NCI-H774 (cell line): Measurements from ENCODE around the gene SLC29A3.

ENCODE experiments used
- DNase-seq: peaks from one replicate; lab custom pipeline; 2025; lab: John Stamatoyannopoulos, UW

SLC29A3 gene

DNA sequence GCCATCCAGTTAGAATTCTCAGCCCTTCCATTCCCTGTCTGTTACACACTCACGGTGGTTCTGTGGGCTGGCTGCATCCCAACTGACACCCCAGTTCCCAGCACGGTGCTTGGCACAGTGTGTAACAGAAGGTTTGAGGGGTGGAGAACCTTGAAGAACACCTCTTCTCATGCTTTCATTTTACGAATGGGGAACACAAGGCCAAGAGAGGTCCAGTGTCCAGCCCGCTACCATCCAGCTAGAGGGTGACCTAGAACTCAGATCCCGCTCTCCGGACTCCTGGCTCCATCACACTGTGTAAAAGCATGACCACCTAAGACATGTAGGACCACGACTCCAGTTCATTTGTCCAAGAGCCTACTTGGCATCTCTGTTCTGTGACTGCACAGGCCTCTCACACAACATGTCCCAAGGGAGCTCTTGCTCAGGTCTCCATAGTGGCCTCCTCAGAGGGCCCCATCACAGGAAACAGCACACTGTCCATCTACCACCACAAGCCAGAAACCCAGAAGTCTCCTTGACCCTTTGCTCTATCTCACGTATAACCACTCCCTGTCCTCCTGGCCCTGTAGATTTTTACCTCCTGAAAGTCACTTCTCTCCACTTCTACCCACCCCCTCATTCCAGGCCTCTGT is 74.9 kb downstream of the SLC29A3 start:
- DNase-seq = no peak

DNA sequence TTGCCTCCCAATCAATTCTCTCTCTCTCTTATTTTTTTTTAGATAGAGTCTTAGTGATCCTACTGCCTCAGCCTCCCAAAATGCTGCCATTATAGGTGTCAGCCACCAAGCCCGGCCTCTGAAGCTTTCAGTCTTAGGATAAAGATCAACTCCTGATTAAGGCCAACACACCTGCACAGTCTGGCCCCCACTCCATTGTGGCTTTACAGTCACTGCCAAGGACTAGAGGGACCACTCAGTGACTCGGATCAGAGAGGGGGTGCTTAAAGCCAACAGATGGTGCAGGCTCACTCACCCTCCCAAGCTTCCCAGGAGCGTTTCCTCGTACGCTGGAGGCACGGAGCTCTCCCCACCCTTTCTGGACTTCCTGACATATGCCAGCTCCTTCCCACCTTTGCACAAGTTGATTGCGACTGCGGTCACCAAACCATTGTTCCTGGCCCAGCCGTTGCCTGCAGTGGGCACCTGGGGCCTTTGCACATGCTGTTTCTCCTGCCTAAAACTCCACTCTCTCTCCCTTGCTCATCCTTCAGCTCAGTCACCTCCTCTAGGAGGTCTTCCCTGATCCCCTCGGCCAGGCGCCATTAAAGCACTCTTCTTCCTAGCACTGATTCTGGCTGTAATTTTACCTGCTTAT is 76.0 kb downstream of the SLC29A3 start:
- no peak for DNase-seq

DNA sequence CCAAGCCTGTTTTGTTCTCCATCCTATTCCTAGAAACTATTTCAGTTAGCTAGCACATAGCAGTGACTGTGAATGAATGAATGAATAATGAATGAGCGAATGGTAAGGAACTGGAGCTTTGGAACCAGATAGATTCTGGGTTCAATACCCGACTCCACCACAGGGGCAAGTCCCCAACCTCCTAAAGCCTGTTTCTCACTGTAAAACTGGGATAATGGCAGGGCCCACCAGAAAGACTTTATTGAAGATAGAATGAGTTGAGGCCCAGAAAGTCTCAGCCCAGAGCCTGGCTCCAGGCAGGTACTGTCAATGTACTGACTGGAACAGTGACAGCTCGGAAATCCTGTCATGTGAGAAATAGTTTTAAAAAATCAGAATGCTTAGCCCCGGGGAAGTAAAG is 76.6 kb downstream of the SLC29A3 start:
- DNase-seq = no peak

DNA sequence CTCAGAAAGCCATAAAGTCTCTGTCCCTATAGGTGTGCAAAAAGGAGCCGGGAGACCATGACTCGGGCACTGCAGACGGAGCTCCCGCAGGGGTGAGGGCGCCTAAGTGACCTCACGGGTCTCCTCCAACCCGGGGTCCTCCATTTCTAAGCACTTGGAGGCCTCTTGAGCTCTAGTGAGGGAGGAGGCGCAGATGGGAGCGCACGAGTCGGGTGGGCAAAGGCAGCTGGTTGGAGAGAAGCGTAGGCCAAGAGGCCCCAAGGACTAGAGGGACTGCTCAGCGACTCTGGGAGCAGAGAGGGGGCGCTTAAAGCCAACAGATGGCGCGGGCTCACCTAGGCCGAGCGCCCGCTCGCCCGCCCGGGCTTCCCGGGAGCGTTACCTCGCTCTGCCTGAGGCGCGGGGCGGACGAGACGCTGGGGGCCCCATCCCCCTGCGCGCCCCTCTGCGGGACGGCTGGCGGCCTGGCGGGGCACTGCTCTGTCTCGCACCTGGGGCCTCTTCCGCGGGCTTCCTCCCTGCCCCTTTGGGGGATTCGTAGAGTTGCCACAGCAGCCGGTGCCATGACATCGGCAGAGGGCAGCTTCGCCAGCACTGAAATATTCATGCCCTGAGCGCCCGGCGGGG is 77.1 kb downstream of the SLC29A3 start:
- peak; percentile 34 for DNase-seq

DNA sequence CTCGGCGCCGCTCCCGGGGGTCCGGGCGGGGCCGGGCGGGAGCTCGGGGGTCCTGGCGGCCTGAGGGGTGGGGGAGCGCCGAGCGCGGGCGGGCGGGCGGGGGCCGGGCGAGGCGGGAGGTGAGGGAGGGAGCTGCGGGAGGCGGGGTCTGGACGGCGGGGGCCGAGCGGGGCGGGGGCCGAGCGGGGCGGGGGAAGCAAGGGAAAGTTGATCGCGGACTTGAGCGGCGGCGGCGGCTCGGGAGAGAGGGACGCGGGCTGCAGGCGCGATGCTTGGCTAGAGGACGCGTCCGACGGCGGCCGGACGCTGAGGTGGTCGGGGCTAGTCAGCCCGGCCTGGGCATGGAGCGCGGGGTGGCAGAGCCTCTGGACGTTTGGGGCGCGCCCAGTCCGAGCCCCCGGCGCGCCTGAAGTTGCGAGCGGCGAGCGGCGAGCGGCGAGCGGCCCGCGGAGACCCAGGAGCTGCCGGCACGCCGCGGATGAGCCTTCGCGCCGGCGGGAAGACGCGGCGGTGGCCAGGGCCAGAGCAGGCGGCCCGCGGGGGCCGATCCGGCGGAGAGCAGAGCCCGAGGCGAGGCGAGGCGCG is 77.7 kb downstream of the SLC29A3 start, which contains the start of gene CDH23:
Gene CDH23 (plus strand): TSS at position 210 of the 585 bp plus-strand sequence. CDS start 42,912 bp downstream, outside the sequence.
- DNase-seq = peak; percentile 34

DNA sequence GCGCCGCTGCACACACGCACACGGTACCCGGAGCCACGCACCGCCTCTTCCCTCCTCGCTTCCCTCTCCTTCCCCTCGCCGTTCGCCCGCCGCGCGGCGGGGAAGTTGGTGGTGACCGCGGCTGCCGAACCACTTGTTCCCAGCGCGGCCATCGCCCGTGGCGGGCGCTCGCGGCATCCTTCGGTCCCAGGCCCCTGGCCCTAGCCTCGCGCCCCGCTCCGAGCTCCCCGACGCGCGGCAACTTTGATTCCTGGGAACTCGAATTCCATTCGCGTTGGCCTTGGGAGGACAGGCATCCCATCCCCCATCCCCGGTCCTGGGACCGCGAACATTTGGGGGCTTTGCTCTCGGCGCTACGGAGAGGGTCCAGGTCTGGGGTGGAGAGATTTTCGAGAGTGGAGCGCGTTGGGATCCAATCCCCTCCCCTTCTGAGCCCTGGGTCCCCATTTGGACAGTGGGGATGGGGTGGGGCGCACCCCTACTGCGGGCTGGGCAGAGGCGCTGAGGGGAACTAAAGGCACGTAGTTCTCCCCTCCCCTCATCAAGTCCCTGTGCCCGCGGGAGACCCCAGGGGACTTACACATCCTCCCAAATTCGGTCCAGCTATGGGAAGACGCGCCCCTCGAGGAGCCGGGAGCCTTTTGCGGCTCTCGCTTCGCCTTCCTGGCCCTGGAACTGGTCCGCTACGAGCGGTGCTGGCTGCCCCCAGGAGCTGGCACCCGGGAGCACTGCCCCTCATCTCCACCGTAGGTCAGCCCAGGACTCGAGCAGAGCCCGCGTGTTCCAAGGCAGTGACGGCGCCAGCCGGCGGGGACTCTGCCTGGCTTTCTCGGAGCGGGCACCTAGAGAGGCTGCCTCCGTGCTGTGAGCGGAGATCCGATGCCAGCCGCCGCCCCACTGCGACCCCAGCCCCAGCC is 78.5 kb downstream of the SLC29A3 start:
- DNase-seq = no peak

DNA sequence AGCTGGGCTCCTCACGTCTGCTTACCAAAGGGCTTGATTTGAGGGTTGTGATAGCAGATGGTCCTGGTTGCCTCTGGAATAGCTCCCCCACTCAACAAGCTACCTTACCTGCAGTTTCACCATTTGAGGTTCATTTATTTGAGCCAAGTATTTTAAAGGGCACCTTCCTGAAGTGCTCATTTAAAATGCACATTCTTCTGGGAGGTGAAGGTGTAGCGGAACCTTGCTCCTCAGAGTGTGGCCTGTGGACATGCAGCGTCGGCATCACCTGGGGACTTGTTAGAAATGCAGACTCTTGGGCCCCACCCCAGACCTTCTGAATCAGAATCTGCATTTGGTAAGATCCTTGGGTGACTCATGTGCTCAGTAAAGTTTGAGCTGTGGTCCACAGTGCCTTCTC is 79.9 kb downstream of the SLC29A3 start:
- no peak for DNase-seq

DNA sequence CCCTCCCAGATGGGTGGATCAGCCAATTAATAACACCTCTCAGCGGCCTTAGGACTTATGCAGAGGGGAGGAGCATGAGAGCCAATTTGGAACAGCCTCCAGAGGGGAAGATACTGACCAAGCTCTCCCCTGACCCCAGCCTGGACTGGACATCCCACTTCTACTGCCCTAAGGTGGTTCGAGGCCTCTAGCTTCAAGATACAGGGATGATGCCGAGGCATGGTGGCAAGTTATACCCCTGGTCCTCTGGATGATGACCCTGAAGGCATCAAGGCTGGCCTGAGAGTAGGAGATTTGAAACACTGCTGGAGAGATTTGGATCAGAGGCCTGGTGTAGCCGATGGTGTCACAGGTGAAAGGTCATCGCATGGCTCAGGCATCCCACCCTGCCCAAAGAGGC is 80.9 kb downstream of the SLC29A3 start:
- DNase-seq = no peak

DNA sequence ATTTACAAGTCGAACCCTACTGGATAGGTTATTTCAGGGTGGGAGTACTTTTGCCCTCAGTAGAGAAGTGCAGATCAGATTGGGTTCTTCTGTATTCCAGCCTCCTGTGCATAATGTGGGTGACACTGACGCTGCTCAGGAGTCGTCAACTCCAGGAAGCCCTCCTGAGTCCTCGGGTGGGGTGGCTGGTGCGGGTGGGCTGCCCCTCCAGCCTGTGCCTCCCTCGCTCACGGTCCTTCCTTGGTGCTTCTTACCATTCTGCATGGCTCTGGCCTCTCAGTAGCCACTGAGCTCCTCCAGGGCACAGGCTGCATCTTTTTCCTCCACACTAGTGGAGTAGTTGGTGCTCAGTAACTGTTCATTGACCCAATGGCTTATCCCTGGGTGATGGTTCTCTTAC is 82.0 kb downstream of the SLC29A3 start:
- DNase-seq = no peak

DNA sequence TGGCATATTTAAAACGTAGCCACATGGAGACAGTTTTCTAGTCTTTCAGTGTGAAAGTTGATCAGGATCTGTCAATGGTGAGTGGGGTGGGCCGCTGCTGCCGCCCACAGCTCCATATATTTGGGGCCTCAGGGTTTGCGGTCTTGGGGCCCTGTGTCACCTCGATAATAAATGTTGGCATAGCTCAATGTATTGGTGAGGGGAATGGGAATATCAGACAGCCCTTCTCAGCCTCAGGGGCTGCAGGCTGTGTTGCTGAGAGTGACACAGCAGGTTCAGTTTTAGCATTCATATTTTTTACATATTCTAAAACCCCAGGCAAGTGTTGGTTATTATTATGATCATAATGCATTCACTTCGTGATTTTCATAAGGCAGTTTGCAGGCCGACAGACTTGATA is 82.9 kb downstream of the SLC29A3 start:
- DNase-seq = no peak

DNA sequence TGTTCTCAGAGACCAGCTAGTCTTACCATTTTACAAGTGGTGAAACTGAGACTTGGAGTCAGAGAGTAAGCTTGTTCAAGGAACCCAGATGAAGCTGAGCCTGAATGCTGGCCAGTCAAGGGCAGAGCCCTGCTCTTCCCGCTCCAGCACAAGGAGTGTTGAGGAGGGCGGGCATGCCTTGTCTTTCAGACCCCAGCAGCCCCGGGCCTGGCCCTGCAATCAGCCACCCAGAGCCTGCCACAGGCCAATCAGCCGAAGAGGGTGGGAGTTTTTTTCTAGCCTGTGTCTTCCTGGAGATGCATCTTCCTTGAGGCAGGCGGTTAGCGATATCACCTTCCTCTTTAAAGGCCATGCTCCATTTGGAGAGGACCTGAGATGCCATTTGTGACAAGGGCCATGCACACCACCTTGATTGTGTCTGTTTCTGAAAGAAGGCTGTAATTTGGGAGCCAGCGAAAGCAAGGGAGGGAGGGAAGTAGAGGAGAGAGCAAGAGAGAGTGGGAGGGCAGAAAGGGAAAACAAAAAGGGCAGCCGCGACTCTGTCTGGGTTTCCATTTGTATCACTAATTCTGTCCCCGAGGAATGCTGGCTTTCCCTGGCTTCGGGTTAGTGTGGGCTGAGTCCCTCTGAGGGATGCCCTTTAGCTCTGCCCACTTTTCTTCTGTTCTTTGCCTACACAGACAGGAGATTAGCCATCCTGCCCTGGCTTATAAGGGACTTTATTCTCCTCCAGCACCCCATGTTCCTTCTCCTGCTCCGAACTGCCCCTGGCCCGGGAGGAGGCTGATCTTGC is 85.6 kb downstream of the SLC29A3 start:
- no peak for DNase-seq

DNA sequence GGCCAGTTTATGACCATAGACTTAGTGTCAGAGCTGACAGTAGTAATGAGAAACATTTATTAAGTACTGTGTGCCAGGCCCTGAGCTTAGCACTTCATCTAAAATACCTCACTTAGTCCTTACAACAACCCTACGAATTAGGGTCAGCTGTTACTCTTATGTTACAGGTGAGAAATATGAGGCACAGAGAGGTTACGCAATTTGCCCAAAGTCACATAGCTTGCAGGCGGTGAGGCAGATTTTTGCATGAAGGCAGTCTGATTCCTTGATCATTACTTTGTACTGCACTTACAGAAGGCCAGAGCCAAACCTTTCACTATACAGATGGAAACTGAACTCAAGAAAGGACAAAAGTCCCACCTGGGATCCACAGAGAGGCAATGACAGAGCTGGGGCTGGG is 87.8 kb downstream of the SLC29A3 start:
- DNase-seq = no peak

DNA sequence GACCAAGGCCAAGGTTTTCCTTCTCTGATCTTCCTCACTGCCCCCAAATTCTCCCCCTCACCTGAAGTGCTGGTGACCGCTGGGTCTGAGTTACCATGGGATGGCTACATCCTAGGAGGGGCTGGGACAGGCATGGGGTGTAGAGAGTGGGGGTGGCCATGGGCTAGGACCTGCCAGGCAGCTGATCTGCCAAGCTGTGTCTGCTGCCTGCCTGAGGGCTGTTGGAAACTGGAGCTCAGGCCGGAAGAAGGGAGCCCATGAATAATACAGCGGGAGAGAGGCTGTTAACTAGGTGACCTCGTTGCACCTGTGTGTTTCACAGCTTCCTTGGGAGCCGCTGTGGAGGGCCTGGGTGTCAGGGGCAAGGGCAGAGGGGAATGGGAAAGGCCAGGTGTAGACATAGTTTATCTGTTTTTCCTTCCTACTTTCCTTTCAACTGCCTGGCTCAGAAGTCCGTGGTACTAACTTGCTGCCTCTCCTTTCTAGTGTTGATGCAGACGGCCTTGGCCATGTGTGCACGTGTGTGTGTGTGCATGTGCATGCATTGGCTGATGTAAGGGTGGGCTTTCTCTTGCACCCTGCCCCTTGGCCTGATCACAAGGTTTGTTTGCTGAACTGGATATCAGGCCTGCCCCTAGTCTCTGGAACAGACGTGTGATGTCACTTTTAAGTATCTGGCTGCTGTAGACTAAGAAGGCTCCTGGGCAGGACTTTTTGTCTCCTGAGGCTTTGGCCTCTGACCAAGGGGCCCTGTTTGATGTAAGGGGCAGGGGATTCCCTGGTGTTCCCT is 89.6 kb downstream of the SLC29A3 start:
- no peak for DNase-seq

DNA sequence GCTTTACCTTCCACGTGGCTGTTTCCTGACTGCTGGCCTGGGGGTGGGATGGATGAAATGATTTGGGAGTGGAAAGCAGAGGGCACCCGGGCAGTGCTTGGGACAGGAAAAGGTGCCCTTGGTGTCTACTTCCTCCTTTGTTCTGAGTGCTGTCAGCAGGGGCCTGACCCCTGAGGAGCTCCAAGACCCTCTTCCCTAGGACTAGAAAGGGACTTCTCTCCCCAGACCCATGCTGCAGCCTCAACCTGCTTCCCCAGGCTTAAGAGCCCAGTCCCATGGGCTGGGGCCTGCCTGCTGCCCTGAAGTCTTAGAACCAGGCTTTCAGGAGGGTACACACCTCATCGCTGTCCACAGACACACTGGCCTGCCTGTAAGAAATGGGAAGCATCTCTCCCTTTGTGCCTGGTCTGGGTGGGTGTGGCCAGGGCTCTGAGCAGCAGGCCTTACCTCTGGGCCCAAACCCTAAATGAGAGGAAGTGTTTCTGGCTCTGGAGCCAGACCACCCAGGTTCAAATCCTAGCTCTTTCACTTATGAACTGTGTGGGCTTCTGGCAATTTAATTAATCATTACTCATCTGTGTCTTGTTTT is 90.6 kb downstream of the SLC29A3 start:
- DNase-seq = no peak
